Measurements from ENCODE around the gene ARL8A.
"Not testable (repeated sequence)": the region's sequence is repeated elsewhere in the genome, so short reads cannot be mapped to it uniquely, and the experiment has no call there.

Gene ARL8A

DNA sequence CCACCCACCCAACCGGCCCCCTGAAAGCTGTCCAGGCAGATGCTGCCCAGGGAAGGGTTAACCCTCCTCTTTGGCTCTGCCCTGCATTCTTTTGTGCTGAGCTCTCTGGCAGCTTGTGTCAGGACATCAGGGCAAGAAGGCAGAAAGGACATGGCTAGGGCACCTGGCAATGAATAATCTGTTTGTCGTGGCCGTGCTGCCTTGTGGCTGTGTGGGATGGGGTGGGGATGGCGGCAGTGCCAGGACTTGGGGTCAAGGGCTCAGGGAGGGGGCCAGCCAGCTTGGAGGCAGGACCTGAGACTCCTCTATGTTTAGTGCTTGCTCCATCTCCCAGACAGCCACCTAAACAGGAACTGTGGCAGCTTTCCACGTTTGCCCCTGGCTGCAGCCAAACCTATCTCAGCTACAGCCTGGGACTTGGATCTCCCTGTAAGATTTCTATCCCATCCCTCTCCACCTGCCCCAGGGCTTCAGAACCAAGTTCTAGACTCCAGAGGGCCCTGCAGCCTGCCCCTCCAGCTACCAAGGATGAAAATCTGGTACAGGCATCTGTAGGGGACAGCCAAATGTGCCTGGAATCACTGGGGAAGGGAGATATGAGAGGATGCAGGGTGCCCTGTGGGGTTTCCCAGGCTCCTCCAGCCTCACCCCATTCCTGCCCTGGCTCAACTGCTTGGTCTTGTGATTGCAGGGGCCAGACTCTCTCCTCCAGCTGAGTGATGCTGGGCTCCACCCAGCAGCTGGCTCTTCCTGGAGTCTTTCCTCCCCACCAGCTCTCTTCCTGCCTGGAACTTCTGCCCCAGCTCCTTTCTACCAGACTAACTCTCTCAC lies 31.5 kb downstream of the ARL8A start:
- no peak for DNase-seq (ENCODE audit: low read depth)

DNA sequence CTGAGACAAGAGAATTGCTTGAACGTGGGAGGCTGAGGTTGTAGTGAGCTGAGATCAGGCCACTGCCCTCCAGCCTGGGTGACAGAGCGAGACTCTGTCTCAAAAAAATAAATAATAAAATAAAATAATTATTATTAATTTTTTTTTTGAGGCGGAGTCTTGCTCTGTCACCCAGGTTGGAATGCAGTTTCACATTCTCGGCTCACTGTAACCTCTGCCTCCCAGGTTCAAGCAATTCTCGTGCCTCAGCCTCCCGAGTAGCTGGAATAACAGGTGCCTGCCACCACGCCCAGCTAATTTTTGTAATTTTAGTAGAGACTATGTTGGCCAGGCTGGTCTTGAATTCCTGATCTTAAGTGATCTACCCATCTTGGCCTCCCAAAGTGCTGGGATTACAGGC lies 32.9 kb downstream of the ARL8A start:
- DNase-seq (ENCODE audit: low read depth) = not testable (repeated sequence)

DNA sequence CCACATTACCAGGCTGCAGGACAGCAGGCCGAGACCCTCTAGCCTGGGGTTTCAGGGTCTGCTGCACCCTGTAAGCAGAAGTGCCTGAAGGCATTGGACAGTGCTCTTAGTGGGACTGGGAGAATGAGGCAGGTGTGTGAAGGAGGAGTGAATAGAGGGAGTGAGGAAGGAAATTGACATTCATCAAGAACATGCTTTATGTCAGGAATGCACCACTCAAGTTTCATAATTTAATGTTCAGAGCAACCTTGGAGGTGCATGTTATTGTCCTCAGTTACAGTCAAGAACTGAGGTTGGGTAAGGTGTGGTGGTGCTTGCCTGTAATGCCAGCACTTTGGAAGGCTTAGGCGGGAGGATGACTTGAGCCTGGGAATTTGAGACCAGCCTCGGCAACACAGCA lies 33.6 kb downstream of the ARL8A start:
- DNase-seq (ENCODE audit: low read depth) = no peak

DNA sequence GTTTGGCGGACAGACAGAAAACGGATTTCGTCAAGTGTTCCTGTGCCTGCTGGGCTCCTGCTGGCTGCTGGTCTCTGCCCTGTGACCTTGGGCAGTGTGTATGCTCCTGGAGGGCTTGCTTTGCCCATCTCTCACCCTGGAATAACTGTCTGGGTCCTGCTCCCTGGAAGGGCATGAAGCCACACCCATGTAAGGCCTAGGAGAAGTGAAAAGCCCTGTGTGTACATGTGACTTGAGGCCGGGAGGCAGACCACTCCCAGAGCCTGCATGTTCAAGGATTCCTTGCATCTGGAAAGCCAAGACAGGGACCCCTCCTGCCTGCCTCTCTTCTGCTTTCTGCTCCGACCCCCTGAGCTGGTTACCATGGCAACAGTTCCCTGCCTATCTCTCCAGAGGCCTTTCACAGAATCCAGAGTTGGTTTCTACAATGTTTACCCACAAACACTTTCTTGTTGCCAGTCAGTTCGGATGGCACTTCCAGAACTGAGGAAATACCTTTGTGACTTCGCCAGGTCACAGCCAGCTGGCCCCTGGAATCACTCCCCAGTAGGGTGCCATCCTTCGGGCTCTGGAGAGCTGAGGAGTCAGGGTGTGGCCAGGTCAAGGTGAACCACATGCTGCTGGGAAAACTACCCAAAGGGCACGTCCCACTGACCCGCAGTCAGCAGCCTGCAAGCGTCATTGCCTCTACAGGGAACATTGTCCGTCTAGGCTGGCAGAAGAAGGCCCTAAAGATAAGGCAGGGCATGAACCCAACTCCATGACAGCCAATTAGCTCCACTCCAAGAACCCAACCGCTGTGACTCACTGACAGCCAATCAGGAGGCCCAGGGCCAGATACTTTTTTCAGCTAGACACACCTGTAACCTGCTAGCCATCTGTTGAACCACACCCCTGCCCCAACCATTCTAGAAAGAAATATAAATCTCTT lies 36.5 kb downstream of the ARL8A start:
- no peak for DNase-seq (ENCODE audit: low read depth)

DNA sequence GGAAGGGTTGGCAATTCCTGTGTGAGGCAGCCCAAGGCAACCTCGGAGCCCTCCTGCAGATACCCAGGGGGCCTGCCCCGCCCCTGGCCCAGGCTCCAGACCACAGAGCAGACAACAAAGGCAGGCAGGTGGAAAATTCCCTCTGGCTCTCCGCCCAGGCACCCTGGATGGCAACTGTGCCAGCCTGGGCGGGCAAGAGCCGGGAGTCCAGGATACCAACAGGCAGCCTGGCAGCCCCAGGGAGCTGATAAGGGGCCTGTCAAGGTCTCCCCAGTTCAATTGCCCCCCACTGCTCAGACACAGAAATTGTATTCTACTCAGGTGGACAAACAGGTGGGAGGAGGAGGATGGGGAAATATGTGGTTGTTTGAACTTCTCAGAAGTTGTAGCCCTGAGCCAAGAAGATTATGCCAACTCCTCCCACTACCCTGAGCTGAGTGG lies 37.2 kb downstream of the ARL8A start:
- DNase-seq (ENCODE audit: low read depth) = no peak

DNA sequence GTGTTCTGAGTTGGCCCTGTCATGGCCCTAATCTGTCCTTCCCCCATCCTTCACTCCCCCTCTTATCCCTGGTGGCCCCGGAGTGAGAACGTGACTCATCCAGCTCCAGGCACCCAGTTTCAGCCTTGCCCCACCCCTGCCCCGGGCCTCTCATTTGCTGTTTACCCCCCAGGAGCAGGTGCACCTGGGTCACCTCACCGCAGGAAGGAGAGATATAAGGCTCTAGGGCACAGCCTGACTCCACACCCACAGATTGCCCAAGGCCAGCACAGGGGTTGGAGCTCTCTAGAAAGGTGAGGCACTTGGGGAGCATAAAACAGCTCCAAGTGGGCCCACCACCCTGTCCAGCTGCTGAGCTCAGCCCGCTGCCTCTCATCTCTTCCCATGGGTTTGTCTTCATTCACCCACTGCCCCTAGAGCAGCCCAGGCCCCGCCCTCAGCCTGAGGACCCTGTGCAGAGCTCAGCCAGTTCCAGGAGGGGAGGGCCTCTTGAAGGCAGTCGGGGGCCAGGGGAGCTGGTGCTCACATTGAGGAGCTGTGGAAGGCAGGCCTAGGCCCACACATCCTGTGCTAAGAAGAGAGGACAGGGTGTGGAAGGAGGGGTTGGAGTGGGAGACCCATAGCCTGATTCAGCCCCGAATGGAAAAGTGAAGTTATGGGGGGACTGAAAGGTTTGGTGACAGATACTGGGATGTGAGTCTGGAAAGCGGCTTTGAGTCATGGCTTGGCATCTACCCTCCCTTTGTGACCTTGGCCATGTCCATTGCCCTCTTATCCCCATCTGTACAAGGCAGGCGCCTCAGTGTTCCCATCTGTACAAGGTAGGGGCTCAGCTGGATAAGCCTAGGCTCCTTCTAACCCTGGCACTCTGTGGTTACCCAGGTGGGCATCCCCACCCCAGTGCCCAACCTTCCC lies 37.9 kb downstream of the ARL8A start:
- no peak for DNase-seq (ENCODE audit: low read depth)

DNA sequence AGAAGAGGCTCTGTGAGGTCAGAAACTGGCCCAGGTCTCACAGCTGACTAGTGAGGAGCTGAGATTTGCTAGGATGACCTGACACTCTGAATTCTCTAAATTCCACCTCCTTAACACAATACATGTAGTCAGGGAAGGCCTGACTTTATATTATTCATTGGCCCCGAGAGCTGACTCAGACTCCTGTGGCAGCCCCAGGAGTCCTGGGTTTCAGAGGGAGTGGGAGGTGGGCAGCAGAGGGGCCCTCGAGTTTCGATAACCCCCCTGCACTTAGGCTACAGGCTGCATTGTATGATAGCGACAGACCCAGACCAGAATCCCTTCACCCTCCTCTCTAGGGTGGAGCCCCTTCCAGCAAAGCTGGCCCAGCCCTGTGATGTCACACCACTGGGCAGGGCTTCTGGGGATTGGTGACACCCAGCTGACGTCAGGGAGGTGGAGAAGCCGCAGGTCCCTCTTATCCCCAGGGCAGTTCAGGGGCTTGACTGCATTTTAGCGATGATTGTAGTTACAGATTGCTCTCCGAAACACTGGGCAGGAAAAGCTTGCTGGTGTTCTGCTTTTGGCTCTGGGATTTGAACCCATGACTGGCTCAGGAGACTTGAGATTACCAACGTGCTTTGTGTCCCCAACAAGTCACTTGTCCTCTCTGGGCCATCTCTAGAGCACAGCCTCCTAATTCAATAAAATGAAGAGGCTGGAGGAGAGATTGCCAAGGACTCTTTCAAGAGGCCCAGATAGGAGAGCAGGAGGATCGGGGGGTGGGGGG lies 38.8 kb downstream of the ARL8A start:
- DNase-seq (ENCODE audit: low read depth) = no peak

DNA sequence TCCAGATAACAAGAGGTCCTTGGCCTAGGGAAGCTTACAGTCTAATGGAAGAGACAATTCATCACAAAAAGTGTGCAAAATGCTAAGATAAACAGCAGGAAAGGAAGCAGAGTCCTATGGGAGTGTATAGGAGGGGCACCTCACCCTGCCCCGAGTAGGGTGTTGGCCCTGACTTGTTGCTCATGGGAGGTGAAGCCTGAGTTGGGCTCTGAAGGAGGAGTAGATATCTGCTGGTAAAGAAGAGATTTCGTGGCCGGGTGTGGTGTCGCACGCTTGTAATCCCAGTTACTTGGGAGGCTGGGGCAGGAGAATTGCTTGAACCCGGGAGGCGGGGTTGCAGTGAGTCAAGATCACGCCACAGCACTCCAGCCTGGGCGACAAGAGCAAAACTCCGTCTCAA lies 40.5 kb downstream of the ARL8A start:
- no peak for DNase-seq (ENCODE audit: low read depth)

DNA sequence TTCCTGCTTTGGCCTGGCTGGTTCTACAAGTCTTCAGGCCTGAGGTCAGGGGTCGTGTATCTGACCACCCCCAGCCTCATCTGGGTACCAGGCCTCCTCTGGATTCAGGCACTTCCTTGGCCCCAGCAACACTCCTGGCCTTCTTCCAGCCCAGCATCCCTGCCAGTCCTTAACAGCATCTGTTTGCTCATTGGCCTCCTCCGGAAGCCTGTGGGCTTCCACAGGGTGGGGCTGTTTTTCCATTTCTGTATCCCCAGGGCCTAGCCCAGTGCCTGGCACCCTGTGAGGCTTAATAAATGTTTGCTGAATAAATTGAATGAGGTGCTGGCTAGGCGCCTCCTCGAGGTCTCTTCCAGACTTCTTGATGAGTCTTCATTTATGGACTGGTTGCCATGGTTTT lies 43.4 kb downstream of the ARL8A start:
- DNase-seq (ENCODE audit: low read depth) = no peak

DNA sequence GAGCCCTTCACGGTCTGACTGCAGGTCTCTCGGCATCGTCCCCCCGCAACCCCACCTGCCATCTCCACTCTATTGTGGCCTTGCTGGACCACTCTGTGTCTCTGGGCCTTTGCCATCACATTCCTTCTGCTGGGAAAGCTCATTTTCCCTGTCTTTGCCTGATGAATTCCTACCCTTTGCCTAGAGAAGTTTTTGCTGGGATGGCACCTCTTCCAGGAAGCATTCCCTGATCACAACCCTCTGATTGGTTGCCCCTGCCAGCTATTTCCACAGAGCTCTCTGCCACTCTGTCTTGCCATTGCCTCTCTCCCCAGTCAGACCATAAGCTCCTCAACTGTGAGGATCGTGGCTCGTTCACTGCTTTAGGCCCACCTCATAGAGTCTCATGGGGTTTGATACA lies 50.7 kb downstream of the ARL8A start:
- DNase-seq (ENCODE audit: low read depth) = no peak

DNA sequence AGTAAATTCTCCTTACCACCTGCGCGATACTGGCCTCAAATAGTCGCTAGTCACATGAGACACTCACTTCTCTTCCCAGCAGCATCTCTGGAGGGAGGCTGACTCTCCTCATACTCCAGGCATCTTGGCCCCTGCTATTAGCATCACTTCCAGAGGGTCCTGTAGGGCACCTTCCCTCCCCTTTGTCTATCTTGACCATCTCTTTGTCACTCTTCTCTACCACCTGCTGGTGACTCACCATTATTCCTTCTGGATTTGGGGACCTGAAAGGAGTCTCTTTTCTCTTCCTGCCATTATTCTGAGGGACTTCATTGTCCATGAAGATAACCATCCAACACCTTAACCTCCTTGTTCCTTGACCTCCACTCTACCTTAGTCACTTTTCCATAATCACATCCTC lies 53.5 kb downstream of the ARL8A start:
- no peak for DNase-seq (ENCODE audit: low read depth)

DNA sequence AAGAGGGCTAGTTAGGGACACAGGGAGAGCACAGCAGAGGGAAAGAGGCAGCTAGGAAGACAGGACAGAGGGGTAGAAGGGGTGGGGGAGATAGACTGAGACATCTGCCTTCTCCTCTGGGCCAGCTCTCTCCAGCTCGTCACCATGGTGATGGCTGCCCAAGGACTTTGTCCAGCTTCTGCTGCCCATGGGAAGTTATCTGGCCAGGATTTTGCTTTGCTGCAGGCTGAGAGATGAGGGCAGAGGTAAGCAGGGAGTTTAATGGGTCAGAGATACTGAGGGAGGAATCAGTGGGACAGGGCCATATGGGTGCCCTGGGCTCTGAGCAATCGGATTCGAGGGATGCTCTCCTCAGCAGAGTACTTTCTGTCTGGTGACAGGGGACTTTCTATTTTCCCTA lies 56.3 kb downstream of the ARL8A start:
- DNase-seq (ENCODE audit: low read depth) = no peak

DNA sequence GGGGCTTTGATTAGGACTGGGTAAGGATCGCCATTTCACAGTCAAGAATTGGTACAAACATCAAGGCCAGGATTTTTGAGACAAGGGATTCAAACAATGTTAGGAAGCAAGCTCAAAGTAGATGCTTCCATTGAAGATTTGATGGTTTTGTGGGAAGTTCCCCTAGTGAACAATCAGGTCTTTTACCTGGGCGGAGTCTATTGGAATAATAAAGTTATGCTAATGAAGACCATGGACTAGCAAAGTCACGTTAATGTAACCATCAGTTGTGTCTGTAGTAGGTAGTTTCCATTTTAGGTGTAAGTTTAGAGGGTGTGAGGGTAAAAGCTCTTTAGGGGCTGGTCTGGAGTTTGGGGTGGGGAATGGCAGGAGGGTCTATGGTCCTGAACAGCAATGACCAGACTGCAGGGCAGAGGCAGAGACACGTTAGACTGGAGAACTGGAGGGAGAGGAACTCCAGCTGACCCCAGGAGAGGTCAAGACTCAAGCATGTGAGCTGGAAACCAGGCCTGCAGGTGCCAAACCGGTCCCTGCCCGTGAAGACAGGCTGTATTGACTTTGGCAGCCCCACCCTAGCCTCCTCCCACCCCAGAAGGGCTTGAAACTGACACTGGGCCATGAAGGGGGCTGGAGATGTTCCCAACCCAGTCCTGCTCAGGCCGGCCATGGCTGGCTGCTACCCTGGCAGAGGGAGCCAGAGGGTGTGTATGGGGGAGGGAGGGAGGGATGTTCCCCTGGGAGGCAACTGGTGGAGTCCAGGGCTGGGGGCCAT lies 57.8 kb downstream of the ARL8A start:
- DNase-seq (ENCODE audit: low read depth) = no peak

DNA sequence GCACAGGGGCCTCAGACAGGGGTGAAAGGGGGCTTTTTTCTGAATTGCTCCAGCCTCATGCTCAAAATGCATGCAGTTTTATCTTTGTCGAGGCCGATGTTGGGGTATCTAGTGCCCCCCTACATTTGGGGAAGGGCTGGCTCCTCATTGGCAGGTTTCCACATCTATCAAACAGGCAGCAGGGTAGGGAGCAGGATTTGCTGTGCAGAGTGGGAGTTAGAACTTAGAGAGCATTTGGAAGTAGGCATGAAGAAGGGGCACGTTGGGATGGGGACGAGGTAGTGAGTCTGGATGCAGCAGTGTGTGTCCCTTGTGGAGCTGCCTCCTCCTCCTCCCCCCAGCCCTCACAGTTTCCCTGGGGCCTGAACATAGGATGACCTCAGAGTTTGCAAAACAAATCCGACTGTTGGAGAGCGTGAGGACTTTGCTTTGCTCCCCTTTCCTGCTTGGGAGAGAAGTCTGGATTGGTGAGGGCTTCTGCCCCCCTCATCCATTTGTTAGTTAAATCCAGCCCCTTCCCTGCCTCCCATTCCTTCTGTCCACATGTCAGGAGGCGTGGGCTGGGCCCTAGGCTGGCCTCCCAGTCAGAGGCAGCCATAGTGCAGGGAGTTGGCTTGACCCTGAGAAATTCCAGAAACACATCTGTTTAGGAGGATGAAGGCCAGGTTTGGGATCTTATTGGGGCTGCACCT lies 58.7 kb downstream of the ARL8A start:
- DNase-seq (ENCODE audit: low read depth) = no peak

DNA sequence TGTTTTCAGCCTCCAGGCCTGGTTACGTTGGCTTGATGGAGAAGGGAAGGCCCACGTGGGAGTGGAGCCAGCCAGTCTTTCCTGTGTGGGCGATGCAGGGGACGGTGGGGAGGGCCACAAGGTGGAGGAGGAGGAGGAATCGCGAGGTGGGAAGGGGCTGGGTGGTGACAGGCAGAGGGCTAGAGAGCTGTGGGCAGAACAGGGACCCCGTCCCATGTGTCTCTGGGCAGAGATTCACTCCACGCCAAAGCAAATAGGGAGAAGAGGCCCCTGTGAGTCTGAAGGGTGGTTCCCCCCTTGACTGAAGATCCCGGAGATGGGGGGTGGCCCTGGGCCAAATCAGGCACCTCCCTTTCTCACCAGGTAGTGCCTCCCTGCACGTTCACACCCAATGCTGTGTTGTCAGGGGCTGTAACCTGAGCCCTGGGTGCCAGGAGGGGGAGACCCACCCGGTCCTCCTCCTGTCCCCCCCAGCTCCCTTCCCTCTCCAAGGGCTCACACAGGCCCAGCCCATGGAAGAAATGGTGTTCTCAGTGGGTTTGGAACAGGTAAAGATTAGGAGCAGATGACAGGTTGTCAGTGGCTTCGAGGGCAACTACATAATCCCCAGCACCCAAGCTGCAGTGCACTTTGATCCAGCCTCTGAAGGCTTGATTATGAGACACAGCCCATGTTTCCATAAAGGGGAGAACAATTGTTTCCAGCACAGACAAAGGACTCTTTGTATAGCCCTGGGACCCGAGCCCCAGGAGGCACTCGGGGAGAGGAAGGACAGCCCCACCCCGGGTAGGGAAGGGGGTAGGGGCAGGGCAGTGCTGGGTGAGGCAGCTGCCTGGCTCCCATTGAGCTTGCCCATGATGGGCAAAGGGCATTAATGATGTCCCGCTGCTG lies 59.5 kb downstream of the ARL8A start:
- DNase-seq (ENCODE audit: low read depth) = no peak
